Stimulated activated CD4-positive, alpha-beta T cell treated with anti-CD3 and anti-CD28 coated beads, TNF-alpha, amount 100 ng/mL, for 24 hours (primary cell): ENCODE measurements around the gene PAK4.
"Not testable (repeated sequence)": the region's sequence is repeated elsewhere in the genome, so short reads cannot be mapped to it uniquely, and the experiment has no call there.

Experiments used
- DNase-seq, 3 experiments: peaks; one replicate each; pipeline ENCODE4 v3.0.0-alpha.2; 2020; ENCODE audit warnings: low read depth in 3 of 3

Gene PAK4

DNA sequence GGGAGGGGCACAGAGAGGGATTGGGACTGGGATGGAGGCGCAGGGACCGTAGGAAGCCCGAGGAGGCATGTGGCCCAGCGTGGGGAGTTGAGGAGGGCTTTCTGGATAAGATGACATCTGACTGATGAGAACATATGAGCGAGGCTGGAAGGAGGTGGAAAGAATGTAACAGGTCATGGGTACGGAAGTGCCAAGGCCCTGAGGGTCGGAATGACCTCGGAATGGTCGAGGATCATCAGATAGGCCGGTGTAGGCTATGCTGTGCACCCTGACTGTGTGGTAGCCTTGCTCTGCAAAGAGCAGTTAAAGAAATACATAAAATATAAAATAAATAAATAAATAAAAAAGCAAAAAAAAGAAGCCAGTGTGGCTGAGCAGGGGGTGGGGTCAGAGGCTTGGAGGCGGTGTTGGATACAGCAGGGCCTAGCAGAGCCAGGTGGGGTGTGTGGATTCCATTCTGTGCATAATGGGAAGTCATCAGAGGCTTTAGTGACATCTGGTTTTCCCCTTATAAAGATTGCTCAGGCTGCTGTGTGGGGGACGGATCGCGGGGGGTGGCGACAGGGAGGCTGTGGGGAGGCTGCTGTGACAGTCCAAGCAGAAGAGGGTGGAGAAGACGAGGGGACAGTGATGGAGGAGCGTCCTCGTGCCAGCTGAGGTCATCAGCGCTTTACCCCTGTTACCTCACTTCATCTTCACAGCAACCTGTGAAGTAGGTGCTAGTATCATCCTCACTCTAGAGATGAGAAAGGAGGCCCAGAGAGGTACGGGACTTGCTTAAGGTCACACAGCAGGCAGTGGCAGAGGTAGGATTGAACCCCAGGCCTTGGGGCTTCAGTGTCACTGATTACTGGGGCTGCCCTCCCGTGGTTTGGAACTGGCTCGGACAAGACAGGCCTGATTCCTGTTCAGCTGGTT, 5.0 kb downstream of the PAK4 start:
- DNase-seq = no peak

DNA sequence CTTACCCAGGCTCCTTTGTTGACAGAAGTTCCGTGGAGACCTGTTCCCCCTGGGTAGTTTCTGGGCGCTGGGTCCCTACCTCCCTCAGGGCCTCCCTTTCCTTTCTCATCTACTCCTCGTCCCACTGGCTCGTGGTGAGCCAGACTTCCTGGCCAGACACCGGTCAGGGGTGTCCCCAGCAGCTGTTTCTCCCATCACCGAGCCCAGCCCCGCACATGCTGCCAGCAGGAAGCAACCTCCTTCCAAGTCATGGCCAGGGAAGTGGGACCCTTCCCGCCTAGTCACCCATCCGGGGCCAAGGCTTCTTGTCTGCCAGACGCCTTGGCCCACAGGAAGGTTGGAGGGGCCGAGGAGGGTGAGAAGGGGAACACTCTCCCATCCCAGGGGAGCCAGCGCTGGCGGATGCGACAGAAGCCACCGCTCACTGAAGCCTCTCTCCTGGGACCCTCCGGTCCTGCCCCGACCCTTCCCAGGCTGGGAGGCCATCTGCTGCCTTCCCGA, 5.7 kb downstream of the PAK4 start:
- no peak for DNase-seq

DNA sequence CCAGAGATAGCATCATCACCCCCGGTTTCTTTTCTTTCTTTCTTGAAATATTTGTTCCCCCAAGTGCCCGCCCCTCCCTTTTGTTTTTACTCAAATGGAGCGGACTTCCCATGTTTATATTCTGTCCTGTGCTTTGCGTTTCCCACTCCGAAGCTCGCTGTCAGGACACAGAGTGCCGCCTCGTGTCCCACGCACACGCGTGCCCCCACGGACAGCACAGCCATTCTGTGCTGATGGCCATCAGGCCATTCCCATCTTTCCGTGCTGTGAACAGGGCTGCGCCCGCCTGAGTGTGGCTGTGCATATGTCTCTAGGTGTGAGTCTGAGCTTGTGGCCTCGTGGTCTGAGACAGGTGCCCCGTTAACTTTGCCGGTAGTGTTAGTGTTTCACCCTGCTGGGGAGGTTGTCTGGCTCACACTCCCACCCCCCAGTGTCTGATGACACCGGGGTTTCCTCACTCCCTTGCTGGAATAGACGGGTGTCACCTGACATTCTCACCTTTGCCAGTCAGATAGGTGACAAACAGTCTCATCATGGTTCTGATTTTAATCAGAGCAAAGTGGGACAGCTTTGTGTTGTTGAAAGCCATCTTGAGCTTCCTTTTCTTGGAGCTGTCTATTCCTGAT, 6.9 kb downstream of the PAK4 start:
- DNase-seq = no peak

DNA sequence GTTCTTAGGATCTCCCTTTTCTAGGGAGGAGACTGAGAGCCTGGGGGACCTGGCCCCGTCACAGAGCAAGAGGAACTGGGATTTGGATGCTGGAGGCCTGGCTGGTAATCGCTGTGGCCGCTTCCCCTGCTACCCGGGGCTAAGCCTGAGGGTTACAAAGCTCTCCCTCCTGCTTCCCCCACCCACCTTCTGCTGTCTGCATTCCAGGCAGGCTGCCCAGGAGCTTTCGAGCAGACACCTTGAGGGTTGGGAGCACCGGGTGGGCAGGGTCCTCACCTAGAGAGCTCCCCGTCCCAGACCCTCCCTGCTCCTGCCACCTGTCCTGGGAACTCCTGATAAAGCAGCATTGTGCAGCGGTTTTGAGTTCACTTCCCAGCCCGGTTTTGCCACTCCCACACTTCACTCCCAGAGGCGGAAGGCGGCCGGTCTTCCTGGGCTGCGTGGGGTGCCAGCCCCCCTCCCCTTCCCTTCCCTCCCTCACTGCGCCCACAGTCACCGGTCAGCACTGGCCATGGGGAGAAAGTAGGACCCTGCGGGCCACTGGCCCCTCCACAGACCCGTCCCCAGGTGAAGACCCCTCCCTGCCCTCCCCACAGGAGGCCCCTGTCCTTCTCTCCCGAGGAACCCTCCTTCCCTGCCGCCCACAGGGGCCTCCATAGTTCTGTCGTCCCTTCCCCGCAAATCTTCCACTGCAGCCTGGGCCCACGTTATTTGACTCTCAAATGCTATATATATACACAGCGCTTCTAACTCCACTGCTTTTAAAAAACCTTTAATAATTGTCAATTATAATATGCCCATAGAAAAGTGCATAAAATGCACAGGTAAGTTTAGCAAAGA, 8.1 kb downstream of the PAK4 start:
- no peak for DNase-seq

DNA sequence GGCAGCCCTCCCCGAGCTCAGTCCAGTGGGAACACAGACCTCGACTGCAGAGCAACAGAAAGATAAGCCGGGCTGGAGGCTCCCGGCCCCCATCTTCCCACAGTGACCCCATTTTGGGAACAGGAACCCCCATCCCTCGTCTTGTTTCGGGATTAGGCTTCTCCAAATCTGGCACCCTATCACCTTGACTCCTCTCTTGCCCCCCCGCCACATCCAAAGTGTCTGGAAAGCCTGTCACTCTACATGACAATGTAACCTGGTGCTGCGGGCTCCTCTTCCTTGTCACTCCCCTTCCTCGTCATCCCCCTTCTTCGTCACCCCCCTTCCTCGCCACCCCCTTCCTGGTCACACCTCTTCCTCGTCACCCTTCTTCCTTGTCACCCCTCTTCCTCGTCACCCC, 10.1 kb downstream of the PAK4 start:
- no peak for DNase-seq

GRCh38 chr19:39136225-39136940, 10.8 kb downstream of the PAK4 start:
- no peak for DNase-seq

DNA sequence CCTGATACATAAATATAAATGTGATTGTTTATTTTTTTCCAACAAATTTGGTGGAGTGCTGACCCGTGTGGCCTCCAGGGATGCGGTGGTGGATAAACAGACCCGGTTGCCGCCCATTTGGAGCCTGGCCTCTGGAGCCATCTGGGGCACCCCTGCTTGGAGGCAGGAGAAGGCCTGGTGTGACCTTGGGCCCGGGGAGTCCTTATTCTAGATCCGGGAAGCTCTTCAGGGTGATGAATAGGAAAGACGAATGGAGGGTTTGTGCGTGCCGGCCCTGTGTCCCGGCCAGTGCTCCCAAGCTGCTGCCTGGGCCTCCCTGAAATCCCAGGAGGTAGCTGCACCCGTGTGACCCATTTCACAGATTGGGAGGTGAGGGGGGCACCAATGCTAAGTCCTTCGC, 11.5 kb downstream of the PAK4 start:
- no peak for DNase-seq

- DNase-seq = no peak
Observed at GRCh38 chr19:39138221-39139211, 12.9 kb downstream of the PAK4 start.

- no peak for DNase-seq
Observed at GRCh38 chr19:39139305-39139874, 13.8 kb downstream of the PAK4 start.

DNA sequence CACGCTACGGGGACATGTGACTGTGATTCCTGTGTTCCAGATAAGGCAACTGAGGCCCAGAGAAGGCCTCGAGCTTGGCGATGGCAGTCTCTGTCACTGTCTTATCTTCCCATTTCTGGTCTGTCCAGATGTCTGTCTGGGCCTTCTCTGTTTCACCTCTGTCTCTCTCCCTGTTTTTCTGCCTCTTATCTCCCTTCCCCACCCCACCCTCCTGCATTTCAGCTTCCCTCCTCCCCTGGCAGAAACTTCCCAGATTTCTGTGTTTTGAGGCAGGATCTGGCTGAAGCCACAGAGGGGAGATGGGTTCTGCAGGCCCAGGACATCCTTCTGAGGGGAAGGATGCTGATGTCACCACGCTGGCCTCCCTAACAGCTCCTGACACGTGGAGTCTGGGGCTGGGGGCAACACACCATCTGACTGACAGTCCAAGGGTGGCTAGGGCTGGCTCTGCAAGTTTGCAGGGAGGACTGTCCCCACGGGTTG, 14.4 kb downstream of the PAK4 start:
- DNase-seq = no peak

DNA sequence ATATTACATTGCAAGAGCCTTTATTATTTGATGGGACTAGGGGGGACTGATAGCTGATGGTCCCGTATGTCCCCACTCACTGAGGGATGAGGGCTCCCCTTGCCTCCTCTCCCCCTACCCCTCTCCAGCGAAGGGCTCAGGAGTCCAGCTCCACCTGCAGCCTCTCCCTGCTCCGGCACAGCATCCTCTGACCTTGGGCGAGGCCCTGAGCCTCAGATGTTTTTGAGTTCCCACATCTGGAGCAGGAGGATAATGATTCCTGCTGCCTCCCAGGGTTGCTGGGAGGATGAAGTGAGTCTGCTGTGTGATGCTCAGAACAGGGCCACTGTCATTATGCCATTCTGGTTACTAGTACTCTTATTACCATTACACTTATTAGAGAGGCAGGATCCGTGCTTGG, 15.0 kb downstream of the PAK4 start:
- no peak for DNase-seq

DNA sequence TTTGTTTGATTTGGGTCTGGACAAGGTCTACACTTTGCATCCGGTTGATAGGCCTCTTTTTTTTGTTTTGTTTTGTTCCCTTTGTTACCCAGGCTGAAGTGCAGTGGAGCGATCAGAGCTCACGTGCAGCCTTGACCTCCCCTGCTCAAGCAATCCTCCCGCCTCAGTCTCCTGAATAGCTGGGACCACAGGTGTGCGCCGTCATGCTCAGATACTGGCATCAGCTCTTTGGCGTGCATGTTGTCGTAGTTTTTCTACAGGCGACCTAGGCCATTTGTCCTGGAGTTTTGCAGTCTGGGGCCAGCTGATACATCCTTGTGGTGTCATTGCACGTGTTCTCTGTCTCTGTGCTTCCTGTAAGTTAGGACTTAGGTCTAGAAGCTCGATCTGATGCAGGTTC, 16.3 kb downstream of the PAK4 start:
- no peak for DNase-seq

- DNase-seq = no peak
Observed at GRCh38 chr19:39142630-39143029, 17.0 kb downstream of the PAK4 start.

- DNase-seq = not testable (repeated sequence)
Observed at GRCh38 chr19:39143757-39144289, 18.2 kb downstream of the PAK4 start.

DNA sequence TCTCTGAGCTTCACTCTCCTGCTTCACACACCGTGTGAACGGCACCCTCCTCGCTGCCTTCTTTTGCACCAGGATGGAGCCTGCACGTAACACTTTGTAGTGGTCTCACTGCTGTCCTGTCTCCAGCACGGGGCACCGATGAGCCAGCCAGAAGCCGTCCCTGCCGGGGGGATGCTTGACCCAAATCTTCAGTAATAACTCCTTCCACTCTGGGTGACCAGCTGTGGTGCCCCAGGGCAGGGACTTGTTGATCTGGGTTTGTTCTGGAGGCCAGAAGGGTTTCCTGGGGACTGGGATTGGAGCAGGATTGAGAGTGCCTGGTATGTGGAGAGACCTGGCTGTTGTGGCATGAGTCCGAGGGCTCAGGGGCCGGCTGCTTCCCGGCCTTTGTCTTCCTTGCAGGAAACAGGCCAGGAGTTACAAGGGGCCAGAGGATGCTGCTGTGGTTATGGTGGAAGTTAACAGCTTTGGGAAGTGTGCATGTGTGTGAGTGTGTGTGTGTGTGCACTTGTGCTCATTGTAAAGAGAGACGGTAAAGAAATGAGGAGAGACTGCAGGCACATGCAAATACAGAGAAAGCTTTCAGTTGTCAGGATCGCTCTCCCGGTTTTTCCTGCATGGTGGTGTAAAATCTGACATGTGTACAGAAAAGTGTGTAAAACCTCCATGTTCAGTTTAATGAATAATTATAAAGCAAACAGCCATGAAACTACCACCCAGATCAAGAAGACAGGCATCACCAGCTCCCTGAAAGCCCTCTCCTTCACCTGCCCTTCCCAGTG, 18.9 kb downstream of the PAK4 start:
- no peak for DNase-seq

- DNase-seq = no peak
Observed at GRCh38 chr19:39145180-39145953, 19.8 kb downstream of the PAK4 start.

GRCh38 chr19:39146091-39146490, 20.5 kb downstream of the PAK4 start:
- DNase-seq = no peak
